HepG2 (cell line): ENCODE data around the gene DZIP1L. TPM values are rescaled to one million over a fixed set of nuclear protein-coding genes. Genes with fewer than 3 reads are reported as not detected.

Source experiments
- ATAC-seq: fragments of 200-7000 bp; cut with Tn5 transposase; 3 replicates; pipeline ENCODE4 v1.9.1; 2020; ENCODE audit warnings: mild to moderate bottlenecking, moderate library complexity
- BruUV-seq: library from RNA; stranded (reverse); fragments of 400-500 nt; replicated peaks from 2 replicates; lab custom pipeline; 2021; lab: Mats Ljungman, UMichigan
- CTCF ChIA-PET: fragments of 300-600 bp; formaldehyde crosslinking; extraction: SDS; loops from one replicate; lab custom pipeline; 2021; ENCODE audit warnings: low total read pairs, inconsistent platforms, low intra/inter-chr PET ratio; lab: Yijun Ruan, JAX
- POLR2A ChIA-PET: fragments of 350-600 bp; sonication (Branson Sonifier 250); formaldehyde crosslinking; loops from one replicate; lab custom pipeline; 2020; ENCODE audit warnings: antibody characterized with exemption, inconsistent platforms; lab: Yijun Ruan, JAX
- DNase-seq: peaks from one replicate; pipeline ENCODE4 v3.0.0-alpha.2; 2015; ENCODE audit warnings: low spot score
- FAIRE-seq: peaks from 3 replicates; lab custom pipeline; 2011; peaks lifted over from hg19 to GRCh38; lab: Jason Lieb, UNC
- H2AFZ ChIP-seq: one replicate; pipeline ENCODE4 v1.6.1; 2011; ENCODE audit warnings: low read length, inconsistent platforms
- H3K27ac ChIP-seq: fragments of 300-600 bp; 3 replicates; pipeline ENCODE4 v1.8.0; 2011; ENCODE audit warnings: mixed run types, mild to moderate bottlenecking, mixed read lengths, low read length, inconsistent platforms; ENCODE audit not compliant: insufficient read depth; ENCODE audit errors: extremely low read length
- H3K27me3 ChIP-seq, 2 experiments: fragments of 200-600 bp in 1 of 2; 2 replicates in 1 of 2; 3 replicates in 1 of 2; pipeline versions ENCODE4 v1.6.0 to v1.8.0; 2011; ENCODE audit warnings: low read length in 2 of 2, mild to moderate bottlenecking in 2 of 2, moderate library complexity in 2 of 2, inconsistent platforms in 1 of 2; ENCODE audit not compliant: insufficient read depth in 2 of 2, control insufficient read depth in 1 of 2
- H3K36me3 ChIP-seq, 2 experiments: fragments of 200-600 bp in 1 of 2; replicated peaks in 1 of 2; 2 replicates in 1 of 2; 3 replicates in 1 of 2; pipeline versions ENCODE4 v1.5.1 to v1.8.0; 2011; ENCODE audit warnings: low read length in 2 of 2, inconsistent platforms in 1 of 2; ENCODE audit not compliant: insufficient read depth in 2 of 2, control insufficient read depth in 1 of 2
- H3K4me1 ChIP-seq: 2 replicates; pipeline ENCODE4 v1.5.1; 2012; ENCODE audit warnings: low read length, inconsistent platforms; ENCODE audit not compliant: insufficient read depth
- H3K4me2 ChIP-seq: 2 replicates; pipeline ENCODE4 v1.6.0; 2011; ENCODE audit warnings: low read depth, low read length, inconsistent platforms
- H3K4me3 ChIP-seq, 3 experiments: fragments of 200-600 bp in 1 of 3; sonication (generic), shearing (Covaris generic) in 1 of 3; replicated peaks in 1 of 3; 2 replicates each; pipeline ENCODE4 v1.5.1; 2011 to 2016; ENCODE audit warnings: low read length in 3 of 3, inconsistent platforms in 2 of 3, low read depth in 2 of 3, mild to moderate bottlenecking in 2 of 3, control low read depth in 1 of 3, mixed read lengths in 1 of 3; ENCODE audit not compliant: insufficient read depth in 1 of 3
- H3K79me2 ChIP-seq: one replicate; pipeline ENCODE4 v1.6.1; 2011; ENCODE audit warnings: low read length, inconsistent platforms; ENCODE audit not compliant: insufficient read depth
- H3K9ac ChIP-seq: 2 replicates; pipeline ENCODE4 v1.6.0; 2011; ENCODE audit warnings: mild to moderate bottlenecking, low read depth, low read length, inconsistent platforms; ENCODE audit not compliant: insufficient read depth
- H3K9me3 ChIP-seq: 2 replicates; pipeline ENCODE4 v1.5.1; 2012; ENCODE audit warnings: mild to moderate bottlenecking, low read length
- H4K20me1 ChIP-seq: 2 replicates; pipeline ENCODE4 v1.6.0; 2011; ENCODE audit warnings: inconsistent platforms, mild to moderate bottlenecking, low read length, moderate library complexity; ENCODE audit not compliant: insufficient read depth
- HNRNPH1 ChIP-seq: fragments of 200-400 bp; formaldehyde crosslinking; optimal IDR thresholded peaks from 2 replicates; pipeline ENCODE3; 2017; ENCODE audit warnings: mild to moderate bottlenecking, low read depth, low read length
- PAXIP1 ChIP-seq: sonication (generic); formaldehyde crosslinking; conservative IDR thresholded peaks from 2 replicates; pipeline ENCODE4 v1.4.0; 2020; ENCODE audit warnings: mild to moderate bottlenecking, missing genetic modification reagents, moderate library complexity
- RCOR2 ChIP-seq: IDR thresholded peaks from 2 replicates; pipeline ENCODE4 v1.6.1; 2016; ENCODE audit warnings: missing biosample characterization, missing genetic modification reagents
- TRIM24 ChIP-seq: sonication (generic); formaldehyde crosslinking; IDR thresholded peaks from 2 replicates; pipeline ENCODE4 v1.8.0; 2022; ENCODE audit warnings: mild to moderate bottlenecking, missing genetic modification reagents
- TSC22D2 ChIP-seq: sonication (generic); formaldehyde crosslinking; IDR thresholded peaks from 2 replicates; pipeline ENCODE4 v1.5.1; 2020; ENCODE audit warnings: missing genetic modification reagents, mild to moderate bottlenecking, borderline replicate concordance
- ZNF768 ChIP-seq: sonication (generic); formaldehyde crosslinking; IDR thresholded peaks from 2 replicates; pipeline ENCODE4 v1.4.0; 2020; ENCODE audit warnings: missing genetic modification reagents
- WGBS: methylation state at CpG from one replicate; pipeline ENCODE4 v1.1.6; 2017; ENCODE audit warnings: low lambda C conversion rate; 5-methylcytosine and 5-hydroxymethylcytosine counted together
- in situ Hi-C: cut with HindIII; loops from 2 replicates; pipeline ENCODE4 v1.10.0; 2017; ENCODE audit warnings: low pct_unique_long_range_greater_than_20kb; ENCODE audit not compliant: extremely low pct_ligation_motif_present
- intact Hi-C: fragments of 100-400 bp; cut with micrococcal nuclease; formaldehyde crosslinking; loops from one replicate; pipeline ENCODE4 v1.10.0; 2022; ENCODE audit not compliant: unreplicated experiment
- polyA plus RNA-seq, 8 experiments: library from polyadenylated mRNA; depleted of rRNA in 3 of 8; stranded (reverse) in 7 of 8; unstranded in 1 of 8; fragments of >200 nt; fragmentation: Illumina TruSeq in 4 of 8; extraction: Trizol in 4 of 8; gene quantifications; 2 replicates each; pipeline versions ENCODE4 v1.2.1 to v1.2.3, GENCODE V29; 2011 to 2016; ENCODE audit warnings: low read depth in 4 of 8, missing spikeins in 1 of 8, mixed read lengths in 1 of 8; ENCODE audit not compliant: insufficient read depth in 1 of 8
- total RNA-seq, 5 experiments: library from RNA; depleted of rRNA; stranded (reverse); fragments of >200 nt; fragmentation: Illumina TruSeq; extraction: Trizol; gene quantifications; 2 replicates each; pipeline ENCODE4 v1.2.3, GENCODE V29; 2016; ENCODE audit warnings: low read depth in 1 of 5
- TF ChIP-seq, protein P1 (sequence below): sonication (generic); formaldehyde crosslinking; IDR thresholded peaks from 2 replicates; pipeline ENCODE4 v1.5.1; 2020; ENCODE audit warnings: mild to moderate bottlenecking, moderate library complexity, missing genetic modification reagents
- TF ChIP-seq, protein P2 (sequence below): sonication (generic); formaldehyde crosslinking; IDR thresholded peaks from 2 replicates; pipeline ENCODE4 v1.4.0; 2020; ENCODE audit warnings: mild to moderate bottlenecking, missing genetic modification reagents

The DZIP1L gene
- total and polyA plus RNA-seq, 2 of the 13 experiments (the other 11 are each of a cell fraction or from before 2014, with no cell fraction given), result 0.90 to 1.2 TPM

DNA sequence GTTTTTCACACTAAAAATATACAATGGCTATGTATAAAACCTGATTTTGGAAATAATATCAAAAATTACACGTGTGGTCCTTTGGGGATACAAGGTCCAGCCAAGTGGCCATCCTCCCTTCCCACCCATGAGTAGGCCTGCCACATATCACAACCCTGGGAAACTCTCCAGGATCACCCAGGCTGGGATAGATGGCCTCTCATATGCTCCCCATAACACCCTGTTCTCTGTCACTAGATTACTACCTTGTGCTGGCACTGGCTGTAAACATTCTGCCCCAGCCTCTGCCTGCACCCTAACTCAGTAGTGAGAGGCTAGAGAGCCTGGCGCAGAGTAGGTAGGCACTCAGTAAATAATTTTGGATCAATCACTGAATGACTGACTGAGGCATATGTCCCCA is 53.4 kb downstream of the DZIP1L start:
- Histone ChIP-seq H3K27ac (no peak overlapping the region), H4K20me1 (no peaks in the 10 kb centered on the region), H3K4me1 (no peaks in the 10 kb centered on the region), H2AFZ (no peak overlapping the region), H3K36me3 (no peaks in the 10 kb centered on the region), H3K9me3 (no peaks in the 10 kb centered on the region), H3K27me3 (no peaks in the 10 kb centered on the region), H3K9ac (no peak overlapping the region), H3K4me2 (no peak overlapping the region), H3K4me3 (no peak overlapping the region), H3K79me2 (no peaks in the 10 kb centered on the region)
- in situ Hi-C loops (no loop called here), intact Hi-C loops (no loop called here)
- no peak for DNase-seq
- no peak for ATAC-seq
- no peak for TF ChIP-seq TRIM24 (CRISPR knock-in tag)
- ChIA-PET CTCF (no interaction called here), POLR2A (no interaction called here)
- WGBS, result 72% methylated on average over 2 of the region's 2 CpGs
- BruUV-seq, result no TSS peak
- FAIRE-seq, result no peak

- intact Hi-C loops (no loop called here), in situ Hi-C loops (no loop called here)
- H3K4me3 ChIP-seq, result no peak overlapping the region
- ATAC-seq (no peak), FAIRE-seq (no peak), DNase-seq (no peak)
- no TSS peak for BruUV-seq
- H3K79me2 ChIP-seq, result no peaks in the 10 kb centered on the region
- H4K20me1 ChIP-seq, result no peaks in the 10 kb centered on the region
- no peaks in the 10 kb centered on the region for H3K4me1 ChIP-seq
- H3K27ac ChIP-seq, result no peak overlapping the region
- 80% methylated on average over 2 of the region's 2 CpGs for WGBS
- H3K9me3 ChIP-seq, result no peaks in the 10 kb centered on the region
- H3K4me2 ChIP-seq, result no peak overlapping the region
- H2AFZ ChIP-seq, result no peak overlapping the region
- ChIA-PET POLR2A (no interaction called here), CTCF (no interaction called here)
- H3K27me3 ChIP-seq, result no peaks in the 10 kb centered on the region
- no peak overlapping the region for H3K9ac ChIP-seq
- no peaks in the 10 kb centered on the region for H3K36me3 ChIP-seq
- no peak for TF ChIP-seq RCOR2
- TF ChIP-seq TSC22D2, result no peak
- no peak for TF ChIP-seq HNRNPH1
- no peak for TF ChIP-seq ZNF768
- TF ChIP-seq, protein P1, sequence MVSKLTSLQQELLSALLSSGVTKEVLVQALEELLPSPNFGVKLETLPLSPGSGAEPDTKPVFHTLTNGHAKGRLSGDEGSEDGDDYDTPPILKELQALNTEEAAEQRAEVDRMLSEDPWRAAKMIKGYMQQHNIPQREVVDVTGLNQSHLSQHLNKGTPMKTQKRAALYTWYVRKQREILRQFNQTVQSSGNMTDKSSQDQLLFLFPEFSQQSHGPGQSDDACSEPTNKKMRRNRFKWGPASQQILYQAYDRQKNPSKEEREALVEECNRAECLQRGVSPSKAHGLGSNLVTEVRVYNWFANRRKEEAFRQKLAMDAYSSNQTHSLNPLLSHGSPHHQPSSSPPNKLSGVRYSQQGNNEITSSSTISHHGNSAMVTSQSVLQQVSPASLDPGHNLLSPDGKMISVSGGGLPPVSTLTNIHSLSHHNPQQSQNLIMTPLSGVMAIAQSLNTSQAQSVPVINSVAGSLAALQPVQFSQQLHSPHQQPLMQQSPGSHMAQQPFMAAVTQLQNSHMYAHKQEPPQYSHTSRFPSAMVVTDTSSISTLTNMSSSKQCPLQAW (CRISPR knock-in tag), result no peak
- TF ChIP-seq, protein P2, sequence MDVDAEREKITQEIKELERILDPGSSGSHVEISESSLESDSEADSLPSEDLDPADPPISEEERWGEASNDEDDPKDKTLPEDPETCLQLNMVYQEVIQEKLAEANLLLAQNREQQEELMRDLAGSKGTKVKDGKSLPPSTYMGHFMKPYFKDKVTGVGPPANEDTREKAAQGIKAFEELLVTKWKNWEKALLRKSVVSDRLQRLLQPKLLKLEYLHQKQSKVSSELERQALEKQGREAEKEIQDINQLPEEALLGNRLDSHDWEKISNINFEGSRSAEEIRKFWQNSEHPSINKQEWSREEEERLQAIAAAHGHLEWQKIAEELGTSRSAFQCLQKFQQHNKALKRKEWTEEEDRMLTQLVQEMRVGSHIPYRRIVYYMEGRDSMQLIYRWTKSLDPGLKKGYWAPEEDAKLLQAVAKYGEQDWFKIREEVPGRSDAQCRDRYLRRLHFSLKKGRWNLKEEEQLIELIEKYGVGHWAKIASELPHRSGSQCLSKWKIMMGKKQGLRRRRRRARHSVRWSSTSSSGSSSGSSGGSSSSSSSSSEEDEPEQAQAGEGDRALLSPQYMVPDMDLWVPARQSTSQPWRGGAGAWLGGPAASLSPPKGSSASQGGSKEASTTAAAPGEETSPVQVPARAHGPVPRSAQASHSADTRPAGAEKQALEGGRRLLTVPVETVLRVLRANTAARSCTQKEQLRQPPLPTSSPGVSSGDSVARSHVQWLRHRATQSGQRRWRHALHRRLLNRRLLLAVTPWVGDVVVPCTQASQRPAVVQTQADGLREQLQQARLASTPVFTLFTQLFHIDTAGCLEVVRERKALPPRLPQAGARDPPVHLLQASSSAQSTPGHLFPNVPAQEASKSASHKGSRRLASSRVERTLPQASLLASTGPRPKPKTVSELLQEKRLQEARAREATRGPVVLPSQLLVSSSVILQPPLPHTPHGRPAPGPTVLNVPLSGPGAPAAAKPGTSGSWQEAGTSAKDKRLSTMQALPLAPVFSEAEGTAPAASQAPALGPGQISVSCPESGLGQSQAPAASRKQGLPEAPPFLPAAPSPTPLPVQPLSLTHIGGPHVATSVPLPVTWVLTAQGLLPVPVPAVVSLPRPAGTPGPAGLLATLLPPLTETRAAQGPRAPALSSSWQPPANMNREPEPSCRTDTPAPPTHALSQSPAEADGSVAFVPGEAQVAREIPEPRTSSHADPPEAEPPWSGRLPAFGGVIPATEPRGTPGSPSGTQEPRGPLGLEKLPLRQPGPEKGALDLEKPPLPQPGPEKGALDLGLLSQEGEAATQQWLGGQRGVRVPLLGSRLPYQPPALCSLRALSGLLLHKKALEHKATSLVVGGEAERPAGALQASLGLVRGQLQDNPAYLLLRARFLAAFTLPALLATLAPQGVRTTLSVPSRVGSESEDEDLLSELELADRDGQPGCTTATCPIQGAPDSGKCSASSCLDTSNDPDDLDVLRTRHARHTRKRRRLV (CRISPR knock-in tag), result no peak
- no peak for TF ChIP-seq PAXIP1 (CRISPR knock-in tag)
Observed at GRCh38 chr3:138060792-138061191, 54.6 kb downstream of the DZIP1L start.
